SU-DHL-6 (cell line): Measurements from ENCODE around the gene SLC39A1.
A peak's percentile ranks its signal among the peaks of the same experiment; 100 is the strongest.

Experiments
- H2AFZ ChIP-seq: fragments of 200-600 bp; sonication (generic); 2 replicates; pipeline ENCODE4 v1.6.1; 2014; ENCODE audit warnings: low read depth, mild to moderate bottlenecking, moderate library complexity, mixed read lengths, antibody characterized with exemption, low read length; ENCODE audit not compliant: severe bottlenecking
- H3F3A ChIP-seq: fragments of 200-600 bp; shearing (Covaris generic); 2 replicates; pipeline ENCODE4 v1.6.0; 2016; ENCODE audit warnings: antibody characterized with exemption, mild to moderate bottlenecking; ENCODE audit not compliant: insufficient read depth
- H3K27ac ChIP-seq: fragments of 200-600 bp; sonication (generic); 2 replicates; pipeline ENCODE4 v1.5.1; 2016; ENCODE audit warnings: low read depth, mild to moderate bottlenecking, low read length, moderate library complexity, mixed read lengths
- H3K27me3 ChIP-seq: fragments of 200-600 bp; sonication (generic), shearing (Covaris generic); 2 replicates; pipeline ENCODE4 v1.6.0; 2014; ENCODE audit warnings: mild to moderate bottlenecking, low read length
- H3K36me3 ChIP-seq: fragments of 200-600 bp; sonication (generic); 2 replicates; pipeline ENCODE4 v1.6.1; 2014; ENCODE audit warnings: mild to moderate bottlenecking, low read length, mixed read lengths
- H3K4me2 ChIP-seq: fragments of 300-600, 200-600 bp; shearing (Covaris generic), sonication (generic); 2 replicates; pipeline ENCODE4 v1.6.0; 2014; ENCODE audit warnings: low read length, low read depth, mild to moderate bottlenecking; ENCODE audit not compliant: poor library complexity, severe bottlenecking
- H3K4me3 ChIP-seq: fragments of 200-600 bp; sonication (generic); 2 replicates; pipeline ENCODE4 v1.5.1; 2014; ENCODE audit warnings: antibody characterized with exemption, low read length, mild to moderate bottlenecking, mixed read lengths; ENCODE audit not compliant: insufficient read depth, poor library complexity, severe bottlenecking
- H3K79me2 ChIP-seq: fragments of 200-600 bp; sonication (generic); 2 replicates; pipeline ENCODE4 v1.6.1; 2014; ENCODE audit warnings: mild to moderate bottlenecking, low read length, moderate library complexity; ENCODE audit not compliant: insufficient read depth
- H3K9ac ChIP-seq: fragments of 200-600 bp; sonication (generic); 2 replicates; pipeline ENCODE4 v1.7.0; 2014; ENCODE audit warnings: mild to moderate bottlenecking, low read length
- H3K9me2 ChIP-seq: fragments of 200-600 bp; sonication (generic); replicated peaks from 2 replicates; pipeline ENCODE4 v1.6.1; 2014; ENCODE audit warnings: low read length; ENCODE audit not compliant: insufficient read depth
- H3K9me3 ChIP-seq: fragments of 200-600 bp; sonication (generic); 2 replicates; pipeline ENCODE4 v1.6.1; 2014; ENCODE audit warnings: low read length, mixed read lengths; ENCODE audit not compliant: insufficient read depth
- H4K20me1 ChIP-seq: fragments of 200-600 bp; sonication (generic); 2 replicates; pipeline ENCODE4 v1.6.1; 2014; ENCODE audit warnings: low read depth, mild to moderate bottlenecking, antibody characterized with exemption, low read length, moderate library complexity, mixed read lengths
- CTCF ChIP-seq: fragments of 200-600 bp; sonication (generic); IDR thresholded peaks from one replicate; pipeline ENCODE4 v1.5.1; 2017; ENCODE audit warnings: antibody characterized with exemption, mild to moderate bottlenecking, low read length, moderate library complexity; ENCODE audit not compliant: insufficient read depth, poor library complexity, severe bottlenecking
- EZH2phosphoT487 ChIP-seq: fragments of 200-600 bp; sonication (generic), shearing (Covaris generic); conservative IDR thresholded peaks from 2 replicates; pipeline ENCODE4 v1.6.1; 2018; ENCODE audit warnings: mild to moderate bottlenecking, antibody characterized with exemption, low read length, moderate library complexity, mixed read lengths

SLC39A1 gene

GRCh38 chr1:153944827-153945117 is 18.6 kb downstream of the SLC39A1 start:
- Histone ChIP-seq H3K36me3 (no peaks in the 10 kb centered on the region), H3K4me3 (peak overlapping the region; percentile 66)
- TF ChIP-seq CTCF: no peak
- TF ChIP-seq EZH2phosphoT487: no peak

GRCh38 chr1:153944005-153944826 is 19.1 kb downstream of the SLC39A1 start:
- TF ChIP-seq EZH2phosphoT487: no peak
- Histone ChIP-seq H2AFZ (no peak overlapping the region), H3K27me3 (no peaks in the 10 kb centered on the region), H3F3A (peaks cover 24% of the 10 kb centered on the region), H3K4me3 (peak overlapping the region; percentile 66), H3K27ac (peak overlapping the region; percentile 90), H4K20me1 (no peaks in the 10 kb centered on the region), H3K79me2 (peaks cover 31% of the 10 kb centered on the region), H3K9me2 (no peaks in the 10 kb centered on the region), H3K9ac (peak overlapping the region; percentile 86), H3K36me3 (no peaks in the 10 kb centered on the region), H3K9me3 (no peaks in the 10 kb centered on the region), H3K4me2 (peak overlapping the region; percentile 97)

More at GRCh38 chr1:153944827-153945117, 18.6 kb downstream of the SLC39A1 start:
- peak overlapping the region; percentile 90 for H3K27ac ChIP-seq
- H3K27me3 ChIP-seq: no peaks in the 10 kb centered on the region
- H4K20me1 ChIP-seq: no peaks in the 10 kb centered on the region
- H3K79me2 ChIP-seq: peaks cover 31% of the 10 kb centered on the region
- H2AFZ ChIP-seq: no peak overlapping the region
- H3K9me2 ChIP-seq: no peaks in the 10 kb centered on the region
- H3K9ac ChIP-seq: peak overlapping the region; percentile 86
- peak overlapping the region; percentile 97 for H3K4me2 ChIP-seq
- no peaks in the 10 kb centered on the region for H3K9me3 ChIP-seq
- H3F3A ChIP-seq: peaks cover 24% of the 10 kb centered on the region

GRCh38 chr1:153942766-153943549 is 20.4 kb downstream of the SLC39A1 start:
- H3K79me2 ChIP-seq: peaks cover 31% of the 10 kb centered on the region
- TF ChIP-seq EZH2phosphoT487 (no peak), CTCF (no peak)
- no peak overlapping the region for H3K4me3 ChIP-seq
- no peak overlapping the region for H3K4me2 ChIP-seq
- H3K27ac ChIP-seq: no peak overlapping the region
- H3K9ac ChIP-seq: no peak overlapping the region
- no peaks in the 10 kb centered on the region for H3K9me3 ChIP-seq
- no peaks in the 10 kb centered on the region for H3K9me2 ChIP-seq
- H3K36me3 ChIP-seq: no peaks in the 10 kb centered on the region
- H4K20me1 ChIP-seq: no peaks in the 10 kb centered on the region
- H3F3A ChIP-seq: peaks cover 24% of the 10 kb centered on the region
- H2AFZ ChIP-seq: no peak overlapping the region
- H3K27me3 ChIP-seq: no peaks in the 10 kb centered on the region
